HepG2 (cell line): ENCODE results near the gene FUT1. TPM values are rescaled to one million over a fixed set of nuclear protein-coding genes. Genes with fewer than 3 reads are reported as not detected.

Experiments
- ATAC-seq: fragments of 200-7000 bp; cut with Tn5 transposase; 3 replicates; pipeline ENCODE4 v1.9.1; 2020; ENCODE audit warnings: mild to moderate bottlenecking, moderate library complexity
- BruUV-seq: library from RNA; stranded (reverse); fragments of 400-500 nt; replicated peaks from 2 replicates; lab custom pipeline; 2021; lab: Mats Ljungman, UMichigan
- CTCF ChIA-PET: fragments of 300-600 bp; formaldehyde crosslinking; extraction: SDS; loops from one replicate; lab custom pipeline; 2021; ENCODE audit warnings: low total read pairs, inconsistent platforms, low intra/inter-chr PET ratio; lab: Yijun Ruan, JAX
- POLR2A ChIA-PET: fragments of 350-600 bp; sonication (Branson Sonifier 250); formaldehyde crosslinking; loops from one replicate; lab custom pipeline; 2020; ENCODE audit warnings: antibody characterized with exemption, inconsistent platforms; lab: Yijun Ruan, JAX
- DNase-seq: peaks from one replicate; pipeline ENCODE4 v3.0.0-alpha.2; 2015; ENCODE audit warnings: low spot score
- FAIRE-seq: peaks from 3 replicates; lab custom pipeline; 2011; peaks lifted over from hg19 to GRCh38; lab: Jason Lieb, UNC
- H2AFZ ChIP-seq: one replicate; pipeline ENCODE4 v1.6.1; 2011; ENCODE audit warnings: low read length, inconsistent platforms
- H3K27ac ChIP-seq: fragments of 300-600 bp; 3 replicates; pipeline ENCODE4 v1.8.0; 2011; ENCODE audit warnings: mixed run types, mild to moderate bottlenecking, mixed read lengths, low read length, inconsistent platforms; ENCODE audit not compliant: insufficient read depth; ENCODE audit errors: extremely low read length
- H3K27me3 ChIP-seq, 2 experiments: fragments of 200-600 bp in 1 of 2; 2 replicates in 1 of 2; 3 replicates in 1 of 2; pipeline versions ENCODE4 v1.6.0 to v1.8.0; 2011; ENCODE audit warnings: low read length in 2 of 2, mild to moderate bottlenecking in 2 of 2, moderate library complexity in 2 of 2, inconsistent platforms in 1 of 2; ENCODE audit not compliant: insufficient read depth in 2 of 2, control insufficient read depth in 1 of 2
- H3K36me3 ChIP-seq, 2 experiments: fragments of 200-600 bp in 1 of 2; replicated peaks in 1 of 2; 2 replicates in 1 of 2; 3 replicates in 1 of 2; pipeline versions ENCODE4 v1.5.1 to v1.8.0; 2011; ENCODE audit warnings: low read length in 2 of 2, inconsistent platforms in 1 of 2; ENCODE audit not compliant: insufficient read depth in 2 of 2, control insufficient read depth in 1 of 2
- H3K4me1 ChIP-seq: 2 replicates; pipeline ENCODE4 v1.5.1; 2012; ENCODE audit warnings: low read length, inconsistent platforms; ENCODE audit not compliant: insufficient read depth
- H3K4me2 ChIP-seq: 2 replicates; pipeline ENCODE4 v1.6.0; 2011; ENCODE audit warnings: low read depth, low read length, inconsistent platforms
- H3K4me3 ChIP-seq, 3 experiments: fragments of 200-600 bp in 1 of 3; sonication (generic), shearing (Covaris generic) in 1 of 3; replicated peaks in 1 of 3; 2 replicates each; pipeline ENCODE4 v1.5.1; 2011 to 2016; ENCODE audit warnings: low read length in 3 of 3, inconsistent platforms in 2 of 3, low read depth in 2 of 3, mild to moderate bottlenecking in 2 of 3, control low read depth in 1 of 3, mixed read lengths in 1 of 3; ENCODE audit not compliant: insufficient read depth in 1 of 3
- H3K79me2 ChIP-seq: one replicate; pipeline ENCODE4 v1.6.1; 2011; ENCODE audit warnings: low read length, inconsistent platforms; ENCODE audit not compliant: insufficient read depth
- H3K9ac ChIP-seq: 2 replicates; pipeline ENCODE4 v1.6.0; 2011; ENCODE audit warnings: mild to moderate bottlenecking, low read depth, low read length, inconsistent platforms; ENCODE audit not compliant: insufficient read depth
- H3K9me3 ChIP-seq: 2 replicates; pipeline ENCODE4 v1.5.1; 2012; ENCODE audit warnings: mild to moderate bottlenecking, low read length
- H4K20me1 ChIP-seq: 2 replicates; pipeline ENCODE4 v1.6.0; 2011; ENCODE audit warnings: inconsistent platforms, mild to moderate bottlenecking, low read length, moderate library complexity; ENCODE audit not compliant: insufficient read depth
- HDAC2 ChIP-seq: sonication (generic); formaldehyde crosslinking; IDR thresholded peaks from 2 replicates; pipeline ENCODE4 v1.4.0; 2020; ENCODE audit warnings: missing genetic modification reagents
- KLF6 ChIP-seq: IDR thresholded peaks from 2 replicates; pipeline ENCODE4 v1.8.0; 2016; ENCODE audit warnings: missing biosample characterization, missing genetic modification reagents
- ZFP82 ChIP-seq: sonication (generic); formaldehyde crosslinking; IDR thresholded peaks from 2 replicates; pipeline ENCODE4 v1.5.1; 2020; ENCODE audit warnings: mild to moderate bottlenecking, missing genetic modification reagents, borderline replicate concordance
- ZNF317 ChIP-seq: sonication (generic); formaldehyde crosslinking; IDR thresholded peaks from 2 replicates; pipeline ENCODE4 v1.5.0; 2020; ENCODE audit warnings: mild to moderate bottlenecking, missing genetic modification reagents
- WGBS: methylation state at CpG from one replicate; pipeline ENCODE4 v1.1.6; 2017; ENCODE audit warnings: low lambda C conversion rate; 5-methylcytosine and 5-hydroxymethylcytosine counted together
- in situ Hi-C: cut with HindIII; loops from 2 replicates; pipeline ENCODE4 v1.10.0; 2017; ENCODE audit warnings: low pct_unique_long_range_greater_than_20kb; ENCODE audit not compliant: extremely low pct_ligation_motif_present
- intact Hi-C: fragments of 100-400 bp; cut with micrococcal nuclease; formaldehyde crosslinking; loops from one replicate; pipeline ENCODE4 v1.10.0; 2022; ENCODE audit not compliant: unreplicated experiment
- polyA plus RNA-seq, 8 experiments: library from polyadenylated mRNA; depleted of rRNA in 3 of 8; stranded (reverse) in 7 of 8; unstranded in 1 of 8; fragments of >200 nt; fragmentation: Illumina TruSeq in 4 of 8; extraction: Trizol in 4 of 8; gene quantifications; 2 replicates each; pipeline versions ENCODE4 v1.2.1 to v1.2.3, GENCODE V29; 2011 to 2016; ENCODE audit warnings: low read depth in 4 of 8, missing spikeins in 1 of 8, mixed read lengths in 1 of 8; ENCODE audit not compliant: insufficient read depth in 1 of 8
- total RNA-seq, 5 experiments: library from RNA; depleted of rRNA; stranded (reverse); fragments of >200 nt; fragmentation: Illumina TruSeq; extraction: Trizol; gene quantifications; 2 replicates each; pipeline ENCODE4 v1.2.3, GENCODE V29; 2016; ENCODE audit warnings: low read depth in 1 of 5
- TF ChIP-seq, protein P1 (sequence below): IDR thresholded peaks from 2 replicates; pipeline ENCODE4 v1.6.1; 2016

The FUT1 gene
- total and polyA plus RNA-seq, 2 of the 13 experiments (the other 11 are each of a cell fraction or from before 2014, with no cell fraction given): 0.07 to 1.1 TPM

DNA sequence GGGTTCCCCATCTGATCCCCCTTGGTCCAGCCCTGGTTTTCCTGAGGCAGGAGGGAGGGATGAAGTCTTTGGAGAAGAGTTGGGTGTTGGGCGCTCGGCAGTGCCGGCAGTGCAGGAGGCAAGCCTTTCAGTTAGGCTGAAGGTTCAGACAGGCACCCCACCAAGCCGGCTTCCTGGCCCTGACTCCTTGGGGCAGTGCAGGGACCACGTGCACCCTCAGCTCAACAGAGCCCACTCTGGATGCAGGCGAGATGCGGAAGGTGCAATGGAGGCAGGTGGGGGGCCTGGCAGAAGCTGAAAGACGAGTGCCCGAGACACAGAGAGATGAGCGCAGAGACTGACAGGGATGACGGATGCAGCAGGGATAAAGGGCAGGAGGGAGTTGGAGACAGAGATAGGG lies 44.0 kb downstream of the FUT1 start:
- Histone ChIP-seq H3K4me2 (no peak overlapping the region), H3K27ac (no peak overlapping the region), H3K79me2 (no peaks in the 10 kb centered on the region), H3K4me1 (peaks cover 17% of the 10 kb centered on the region; the same call in 1 of the 2 replicates), H3K9me3 (peaks cover 4% of the 10 kb centered on the region; the same call in 1 of the 2 replicates), H3K4me3 (no peak overlapping the region), H2AFZ (no peak overlapping the region), H3K27me3 (no peaks in the 10 kb centered on the region), H3K36me3 (no peaks in the 10 kb centered on the region), H4K20me1 (no peaks in the 10 kb centered on the region), H3K9ac (no peak overlapping the region)
- BruUV-seq: no TSS peak
- intact Hi-C loops: no loop called here
- FAIRE-seq (no peak), ATAC-seq (no peak), DNase-seq (no peak)
- ChIA-PET POLR2A (no interaction called here), CTCF (no interaction called here)
- TF ChIP-seq, protein P1, sequence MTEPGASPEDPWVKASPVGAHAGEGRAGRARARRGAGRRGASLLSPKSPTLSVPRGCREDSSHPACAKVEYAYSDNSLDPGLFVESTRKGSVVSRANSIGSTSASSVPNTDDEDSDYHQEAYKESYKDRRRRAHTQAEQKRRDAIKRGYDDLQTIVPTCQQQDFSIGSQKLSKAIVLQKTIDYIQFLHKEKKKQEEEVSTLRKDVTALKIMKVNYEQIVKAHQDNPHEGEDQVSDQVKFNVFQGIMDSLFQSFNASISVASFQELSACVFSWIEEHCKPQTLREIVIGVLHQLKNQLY (CRISPR knock-in tag): no peak
- TF ChIP-seq ZNF317 (CRISPR knock-in tag) (no peak), HDAC2 (CRISPR knock-in tag) (no peak)
- in situ Hi-C loops: no loop called here
- 88% methylated on average over 11 of the region's 11 CpGs for WGBS

DNA sequence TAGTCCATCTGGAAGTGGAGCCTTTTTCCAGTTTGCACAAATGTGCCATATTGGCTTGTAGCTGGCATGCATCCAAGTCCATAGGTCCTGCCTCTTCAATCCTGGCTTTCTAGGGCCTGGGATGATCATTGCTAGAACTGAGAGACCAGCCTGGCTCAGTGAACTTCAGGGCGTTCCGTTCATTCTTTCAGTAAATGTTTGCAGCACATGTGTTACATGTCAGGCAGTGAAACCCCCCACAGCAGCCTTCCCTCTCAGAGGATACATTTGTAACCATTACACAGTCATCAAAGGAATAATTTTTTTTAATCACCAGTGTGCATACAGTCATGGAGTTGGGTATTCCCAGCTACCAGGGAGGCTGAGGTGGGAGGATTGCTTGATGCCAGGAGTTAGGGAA lies 47.0 kb downstream of the FUT1 start:
- 0 out of 2 replicates have a peak, but pooled peaks cover 6% of the 10 kb centered on the region for H3K4me1 ChIP-seq
- in situ Hi-C loops: no loop called here
- no peak for FAIRE-seq
- H3K79me2 ChIP-seq: no peaks in the 10 kb centered on the region
- no peak overlapping the region for H3K27ac ChIP-seq
- H4K20me1 ChIP-seq: no peaks in the 10 kb centered on the region
- no peaks in the 10 kb centered on the region for H3K27me3 ChIP-seq
- no peaks in the 10 kb centered on the region for H3K36me3 ChIP-seq
- ChIA-PET CTCF (no interaction called here), POLR2A (interaction anchor here (1.0 kb wide), 1 partner anchor 9 kb away, joined by 4 read pairs; no protein-coding TSS in a partner anchor)
- no peak for DNase-seq
- 31% methylated on average over 2 of the region's 2 CpGs for WGBS
- intact Hi-C loops: no loop called here
- no peak overlapping the region for H3K4me3 ChIP-seq
- BruUV-seq: no TSS peak
- no peak for ATAC-seq
- no peaks in the 10 kb centered on the region for H3K9me3 ChIP-seq
- H3K4me2 ChIP-seq: no peak overlapping the region
- TF ChIP-seq KLF6 (no peak), ZFP82 (CRISPR knock-in tag) (no peak)
- H2AFZ ChIP-seq: no peak overlapping the region
- H3K9ac ChIP-seq: no peak overlapping the region
